HG03460 (cell line): Measurements from ENCODE around the gene U2AF1L4.

Experiments used
- ATAC-seq: cut with Tn5 transposase; IDR thresholded peaks from one replicate; pipeline ENCODE4 v1.9.1; 2021; ENCODE audit not compliant: unreplicated experiment

Gene U2AF1L4

DNA sequence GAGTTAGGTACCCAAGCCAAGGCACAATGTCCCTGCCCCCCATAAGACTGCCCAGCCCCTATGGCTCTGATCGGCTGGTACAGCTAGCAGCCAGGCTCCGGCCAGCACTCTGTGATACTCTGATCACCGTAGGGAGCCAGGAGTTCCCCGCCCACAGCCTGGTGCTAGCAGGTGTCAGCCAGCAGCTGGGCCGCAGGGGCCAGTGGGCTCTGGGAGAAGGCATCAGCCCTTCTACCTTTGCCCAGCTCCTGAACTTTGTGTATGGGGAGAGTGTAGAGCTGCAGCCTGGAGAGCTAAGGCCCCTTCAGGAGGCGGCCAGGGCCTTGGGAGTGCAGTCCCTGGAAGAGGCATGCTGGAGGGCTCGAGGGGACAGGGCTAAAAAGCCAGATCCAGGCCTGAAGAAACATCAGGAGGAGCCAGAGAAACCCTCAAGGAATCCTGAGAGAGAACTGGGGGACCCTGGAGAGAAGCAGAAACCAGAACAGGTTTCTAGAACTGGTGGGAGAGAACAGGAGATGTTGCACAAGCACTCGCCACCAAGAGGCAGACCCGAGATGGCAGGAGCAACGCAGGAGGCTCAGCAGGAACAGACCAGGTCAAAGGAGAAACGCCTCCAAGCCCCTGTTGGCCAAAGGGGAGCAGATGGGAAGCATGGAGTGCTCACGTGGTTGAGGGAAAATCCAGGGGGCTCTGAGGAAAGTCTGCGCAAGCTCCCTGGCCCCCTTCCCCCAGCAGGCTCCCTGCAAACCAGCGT is 30.4 kb downstream of the U2AF1L4 start:
- no peak for ATAC-seq

DNA sequence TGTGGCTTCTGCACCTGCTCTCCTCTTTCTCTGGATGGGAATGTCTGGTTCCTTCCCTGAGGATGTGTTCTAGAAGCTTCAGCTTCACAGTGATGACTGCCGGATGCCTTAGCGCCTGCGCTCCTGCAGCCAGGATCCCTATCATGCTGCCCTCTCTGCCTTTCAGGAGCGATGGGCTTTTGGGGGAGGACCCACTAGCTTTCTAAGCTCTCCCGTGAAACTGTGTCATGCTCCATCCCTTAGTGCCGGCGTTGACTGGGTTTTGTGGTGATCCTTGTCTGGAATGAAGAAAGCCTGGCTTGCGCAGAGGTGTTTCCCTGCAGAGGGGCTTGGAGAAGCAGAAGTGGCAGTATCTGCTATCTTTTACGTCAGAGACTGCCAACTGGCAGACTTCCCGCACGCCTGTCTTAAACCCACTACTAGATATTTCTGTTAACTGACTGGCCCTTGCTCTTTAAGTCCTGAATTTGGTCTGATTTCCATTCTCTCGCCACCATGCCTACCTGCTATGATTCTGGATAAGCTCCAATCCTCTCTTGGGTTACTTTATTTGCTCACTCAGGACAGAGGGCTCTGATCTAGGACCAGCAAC is 31.2 kb downstream of the U2AF1L4 start:
- no peak for ATAC-seq

DNA sequence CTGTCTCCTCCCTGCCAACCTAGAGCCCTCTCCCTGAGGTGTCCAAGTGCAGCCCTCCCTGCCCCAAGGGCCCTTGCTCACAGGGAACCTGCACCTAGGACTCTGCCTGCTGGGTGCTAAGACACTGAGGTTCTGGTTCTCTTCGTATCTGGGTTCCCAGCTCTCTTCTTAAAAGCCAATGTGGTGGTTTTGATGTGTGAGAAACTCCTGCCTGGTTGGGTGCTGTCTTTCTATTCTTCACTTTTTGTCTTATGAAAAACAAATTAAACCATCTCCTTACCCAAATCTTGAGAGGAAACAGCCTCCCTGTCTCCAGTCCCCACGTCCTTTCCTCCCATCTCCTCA is 31.7 kb downstream of the U2AF1L4 start:
- no peak for ATAC-seq

DNA sequence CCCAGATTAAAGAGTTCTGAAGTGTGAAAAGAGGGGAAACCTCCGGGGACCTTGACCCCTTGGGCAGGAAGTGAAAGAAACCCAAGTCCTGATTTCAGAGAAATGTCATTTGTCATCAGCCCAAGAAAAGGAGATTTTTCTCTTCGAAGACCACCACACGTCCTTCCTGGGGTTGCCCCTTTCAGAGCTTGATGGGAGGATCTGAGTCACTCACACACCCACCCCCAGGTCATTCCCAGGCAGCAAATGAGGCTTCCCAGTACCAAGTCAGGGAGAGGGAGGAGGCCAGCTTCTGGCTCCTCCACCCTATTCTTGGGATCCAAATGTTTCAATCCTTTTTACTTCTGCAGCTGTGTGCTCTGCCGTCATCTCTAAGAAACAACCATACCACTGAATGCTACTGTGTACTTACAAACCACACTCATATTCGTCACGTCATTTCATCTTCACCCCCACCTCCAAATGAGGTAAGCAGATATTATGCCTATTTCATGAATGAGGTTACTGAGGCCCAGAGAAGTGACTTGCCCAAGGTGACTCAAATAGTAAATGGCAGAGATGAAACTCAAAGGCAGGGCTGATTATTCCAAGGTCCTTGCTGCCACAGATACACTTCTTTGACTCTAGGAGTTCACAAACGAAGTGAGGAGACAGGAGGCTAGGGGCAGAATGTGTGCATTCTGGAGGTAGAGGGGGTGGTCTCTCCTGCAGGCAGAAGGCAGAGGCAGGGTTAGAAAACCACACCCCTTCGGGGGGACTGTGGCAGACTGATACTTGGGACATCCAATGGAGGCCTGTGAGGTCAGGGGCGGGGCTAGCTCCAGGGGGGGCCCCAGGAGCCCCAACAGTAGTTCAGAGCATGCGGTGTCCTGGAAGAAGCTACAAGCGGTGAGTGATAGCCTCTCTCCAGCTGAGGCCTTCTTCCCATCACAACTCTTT is 32.4 kb downstream of the U2AF1L4 start:
- ATAC-seq: no peak

GRCh38 chr19:35710784-35711723 is 34.2 kb downstream of the U2AF1L4 start:
- no peak for ATAC-seq

DNA sequence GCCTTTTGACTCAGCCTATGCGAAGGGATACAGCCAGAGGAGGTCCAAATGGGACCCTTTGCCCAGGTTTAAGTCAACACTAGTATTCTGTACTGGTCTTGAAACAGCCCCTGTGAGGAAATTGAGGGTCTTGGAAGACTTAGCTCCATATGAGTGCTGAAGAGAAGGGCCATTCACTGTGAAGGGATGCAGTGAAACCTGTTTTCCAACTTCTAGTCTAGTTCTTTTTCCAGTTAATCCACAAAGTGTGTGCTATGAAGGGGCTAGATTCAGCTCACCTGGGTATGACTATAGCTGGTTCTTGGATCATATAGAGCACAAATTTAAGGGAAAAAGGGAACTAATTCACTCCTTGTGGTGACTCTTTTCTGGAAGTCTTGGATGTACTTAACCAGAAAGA is 36.8 kb downstream of the U2AF1L4 start:
- ATAC-seq: no peak

GRCh38 chr19:35704218-35704617 is 41.0 kb downstream of the U2AF1L4 start, which contains the start of gene ZBTB32:
ZBTB32 (plus strand) TSS chr19:35704558; CDS start chr19:35714627, 10,069 bp downstream.
- ATAC-seq: no peak

GRCh38 chr19:35703343-35703742 is 41.9 kb downstream of the U2AF1L4 start:
- no peak for ATAC-seq

DNA sequence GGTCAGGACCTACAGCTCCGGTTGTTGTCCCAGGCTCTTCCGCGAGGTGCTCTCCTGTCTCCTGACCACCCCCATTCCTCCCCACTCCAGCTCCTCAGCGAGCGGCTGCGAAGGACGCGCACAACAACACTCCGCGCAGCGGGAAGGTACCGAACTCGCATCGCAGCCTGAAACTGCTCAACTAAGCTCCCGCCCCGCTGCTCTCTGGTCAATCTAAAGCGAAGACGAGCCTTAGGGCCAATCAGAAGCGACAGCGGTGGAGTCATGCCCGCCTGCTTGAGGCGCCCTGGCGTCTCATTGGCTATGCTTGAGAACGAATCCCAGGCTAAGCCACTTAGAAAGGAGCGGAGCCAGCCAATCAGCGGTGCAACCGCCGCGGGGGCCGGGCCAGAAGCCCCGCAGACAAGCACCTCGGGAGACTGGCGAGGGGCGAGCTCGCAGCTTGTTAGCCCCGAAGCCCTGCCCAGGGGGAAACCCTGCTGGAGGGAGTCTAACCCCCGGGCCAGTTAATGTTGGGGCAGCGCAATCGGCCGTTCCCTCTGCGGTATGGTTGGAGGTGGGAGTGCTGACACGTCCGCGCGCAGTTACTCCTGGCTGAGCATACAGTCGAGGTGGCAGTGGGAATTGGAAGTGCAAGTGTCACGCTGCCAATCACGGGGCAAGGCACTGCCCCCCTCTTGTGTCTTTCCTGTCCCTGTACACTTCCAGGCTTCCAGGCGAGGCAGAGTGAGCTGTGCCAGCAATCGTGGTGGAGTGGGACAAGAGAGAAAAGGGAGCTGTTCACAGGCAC is 42.8 kb downstream of the U2AF1L4 start:
- ATAC-seq: peak; percentile 90

GRCh38 chr19:35696835-35697234 is 48.4 kb downstream of the U2AF1L4 start:
- no peak for ATAC-seq

- ATAC-seq: no peak
Observed at GRCh38 chr19:35695895-35696422, 49.3 kb downstream of the U2AF1L4 start.

DNA sequence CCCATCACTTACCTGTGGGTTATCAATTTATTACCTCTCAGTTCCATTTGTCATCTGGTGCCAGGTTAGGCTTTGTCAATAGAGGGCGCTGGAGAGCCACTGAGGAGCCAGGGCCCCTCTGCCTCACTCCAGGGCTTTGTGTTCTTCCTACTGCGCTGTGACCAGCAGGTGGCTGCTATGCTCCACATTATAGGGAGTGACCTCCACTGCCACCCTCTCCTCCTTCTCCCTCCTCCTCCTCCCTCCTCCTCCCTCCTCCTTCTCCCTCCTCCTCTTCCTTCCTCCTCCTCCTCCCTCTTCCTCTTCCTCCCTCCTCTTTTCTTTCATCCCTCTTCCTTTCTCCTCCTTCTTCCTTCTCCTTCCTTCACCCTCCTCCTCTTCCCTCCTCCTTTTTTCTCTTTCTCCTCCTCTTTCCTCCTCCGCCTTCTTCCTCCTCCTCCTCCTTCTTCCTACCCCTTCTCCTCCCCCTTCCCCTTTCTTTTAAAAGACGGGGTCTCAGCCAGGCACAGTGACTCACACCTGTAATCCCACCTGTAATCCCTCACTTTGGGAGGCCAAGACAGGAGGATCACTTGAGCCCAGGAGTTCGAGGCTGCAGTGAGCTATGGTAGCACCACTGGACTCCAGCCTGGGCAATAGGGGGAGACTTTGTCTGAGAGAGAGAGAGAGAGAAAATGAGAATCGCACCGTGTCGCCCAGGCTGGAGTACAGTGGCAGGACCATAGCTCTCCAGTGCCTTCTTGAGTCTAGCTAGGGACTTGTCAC is 51.2 kb downstream of the U2AF1L4 start:
- peak; percentile 60 for ATAC-seq

- peak; percentile 35 for ATAC-seq
Observed at GRCh38 chr19:35693422-35693821, 51.8 kb downstream of the U2AF1L4 start.
